Activated CD4-positive, alpha-beta T cell treated with anti-CD3 and anti-CD28 coated beads, Interleukin-2, amount 10 ng/mL, durations not matched to agents 24 days and 14 days (primary cell): ENCODE data around the gene IQGAP2. TPM values are rescaled to one million over a fixed set of nuclear protein-coding genes. Genes with fewer than 3 reads are reported as not detected.
"Not testable (repeated sequence)": the region's sequence is repeated elsewhere in the genome, so short reads cannot be mapped to it uniquely, and the experiment has no call there.

Source experiments
- DNase-seq: peaks from one replicate; pipeline ENCODE4 v3.0.0; 2022
- H3K27ac Mint-ChIP-seq: one replicate; pipeline ENCODE4 v1.8.0; 2022; ENCODE audit warnings: mild to moderate bottlenecking, mixed read lengths
- H3K27me3 Mint-ChIP-seq: one replicate; pipeline ENCODE4 v1.8.0; 2022; ENCODE audit warnings: mixed read lengths
- H3K36me3 Mint-ChIP-seq: one replicate; pipeline ENCODE4 v1.8.0; 2022; ENCODE audit warnings: low read depth, mild to moderate bottlenecking, mixed read lengths
- H3K4me1 Mint-ChIP-seq: one replicate; pipeline ENCODE4 v1.8.0; 2021; ENCODE audit warnings: mixed read lengths
- H3K4me3 Mint-ChIP-seq: one replicate; pipeline ENCODE4 v1.8.0; 2022; ENCODE audit warnings: mild to moderate bottlenecking, moderate library complexity, mixed read lengths
- H3K9me3 Mint-ChIP-seq: one replicate; pipeline ENCODE4 v1.8.0; 2021; ENCODE audit warnings: mixed read lengths
- intact Hi-C: fragments of 100-400 bp; cut with micrococcal nuclease; formaldehyde crosslinking; loops from one replicate; pipeline ENCODE4 v1.15.1; 2023
- total RNA-seq: library from RNA; stranded (reverse); gene quantifications from 2 replicates; pipeline ENCODE4 v1.2.3, GENCODE V29; 2022

Gene IQGAP2
- total RNA-seq, 1 donor from 2014 or later = 37.3 TPM

DNA sequence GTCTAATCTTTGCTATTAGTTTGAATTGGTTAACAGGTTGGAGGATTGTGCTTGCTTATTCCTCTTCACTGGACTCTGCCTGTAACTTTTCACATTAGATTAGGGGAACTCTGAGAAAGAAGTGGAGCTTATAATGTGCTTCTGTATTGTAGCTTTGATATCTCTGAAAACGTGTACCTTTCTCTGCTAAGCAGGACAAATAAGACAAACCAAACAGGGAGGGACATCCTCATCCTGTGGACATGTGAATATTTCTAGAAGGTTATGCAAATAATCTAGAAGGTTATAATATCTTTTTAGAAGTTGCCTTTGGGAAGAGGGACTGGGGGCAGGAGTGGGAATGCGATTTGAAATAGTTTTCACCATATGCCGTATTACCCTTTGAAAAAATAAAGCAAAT lies 11.7 kb downstream of the IQGAP2 start:
- Mint-ChIP-seq H3K4me1 (peaks cover 23% of the 10 kb centered on the region), H3K4me3 (no peak overlapping the region), H3K27ac (no peak overlapping the region), H3K27me3 (no peaks in the 10 kb centered on the region), H3K36me3 (peaks cover 37% of the 10 kb centered on the region), H3K9me3 (no peaks in the 10 kb centered on the region)
- DNase-seq = no peak
- intact Hi-C loops = no loop called here

DNA sequence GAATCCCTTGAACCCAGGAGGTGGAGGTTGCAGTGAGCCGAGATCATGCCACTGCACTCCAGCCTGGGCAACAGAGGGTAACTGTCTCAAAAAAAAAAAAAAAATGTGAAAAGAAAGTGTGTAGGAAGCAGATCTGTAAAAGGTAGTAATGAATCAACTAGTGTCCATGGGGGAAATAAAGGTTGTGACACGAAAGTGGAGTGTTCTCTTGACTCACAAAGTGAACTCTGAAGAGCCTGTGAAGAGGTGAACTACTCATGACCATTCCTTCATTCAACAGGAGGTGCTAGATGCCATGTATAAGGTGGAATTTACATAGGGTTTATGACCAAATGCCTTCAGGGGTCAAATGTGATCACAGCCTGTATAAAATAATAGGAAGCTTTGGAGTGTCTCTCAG lies 12.8 kb downstream of the IQGAP2 start:
- peaks cover 39% of the 10 kb centered on the region for H3K36me3 Mint-ChIP-seq
- H3K9me3 Mint-ChIP-seq = no peaks in the 10 kb centered on the region
- H3K4me3 Mint-ChIP-seq = no peak overlapping the region
- H3K27ac Mint-ChIP-seq = no peak overlapping the region
- DNase-seq = no peak
- intact Hi-C loops = no loop called here
- H3K27me3 Mint-ChIP-seq = no peaks in the 10 kb centered on the region
- peaks cover 23% of the 10 kb centered on the region for H3K4me1 Mint-ChIP-seq

DNA sequence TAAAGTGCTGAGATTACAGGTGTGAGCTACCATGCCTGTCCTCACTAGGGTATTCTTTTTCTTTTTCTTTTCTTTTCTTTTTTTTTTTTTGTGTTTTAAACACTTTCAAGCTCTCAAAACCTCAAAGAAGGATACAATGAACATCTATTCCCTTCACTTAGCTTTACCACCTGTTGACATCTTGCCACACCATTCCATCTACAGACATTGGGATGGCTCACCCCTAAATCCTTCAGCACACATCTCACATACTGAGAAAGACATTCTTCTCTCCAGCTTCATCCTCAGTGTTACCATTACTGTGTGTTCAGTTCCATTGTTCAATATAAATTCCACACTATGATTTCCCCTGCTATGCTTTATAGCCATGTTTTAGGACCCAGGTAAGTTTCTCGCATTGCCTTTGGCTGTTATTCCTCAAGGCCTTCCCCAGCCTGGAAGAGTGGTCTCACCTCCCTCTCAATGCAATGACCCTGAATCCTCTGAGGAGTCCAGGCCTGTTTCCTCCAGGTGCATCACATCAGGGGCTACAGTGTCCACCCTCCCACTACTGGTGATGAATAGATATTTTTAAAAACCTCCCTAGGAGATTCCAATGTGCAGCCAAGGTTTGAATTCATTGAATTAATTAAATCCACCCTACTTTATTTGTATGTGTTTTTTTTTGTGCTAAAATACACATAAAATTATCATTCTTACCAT lies 16.7 kb downstream of the IQGAP2 start:
- H3K27ac Mint-ChIP-seq = no peak overlapping the region

DNA sequence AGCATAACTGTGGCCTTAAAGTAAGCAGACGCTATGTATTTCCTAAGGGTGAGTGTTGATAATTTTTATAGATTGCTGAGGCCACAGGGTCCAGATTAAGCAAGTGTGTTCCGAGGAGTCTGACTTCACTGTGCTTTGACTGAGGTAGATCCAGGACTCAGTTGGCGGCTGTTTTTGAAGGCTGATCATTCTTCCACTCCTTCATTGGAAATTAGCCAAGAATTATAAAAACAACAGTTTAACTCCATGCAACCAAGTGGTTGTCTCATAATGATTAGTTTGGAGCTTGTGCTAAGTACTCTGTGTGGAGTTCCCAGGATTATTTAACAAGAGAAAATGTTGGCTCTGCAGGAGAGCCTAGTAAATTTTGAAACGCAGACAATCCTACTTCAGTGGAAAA lies 19.1 kb downstream of the IQGAP2 start:
- peaks cover 19% of the 10 kb centered on the region for H3K36me3 Mint-ChIP-seq
- no peak overlapping the region for H3K27ac Mint-ChIP-seq
- H3K9me3 Mint-ChIP-seq = no peaks in the 10 kb centered on the region
- DNase-seq = no peak
- H3K27me3 Mint-ChIP-seq = no peaks in the 10 kb centered on the region
- H3K4me3 Mint-ChIP-seq = no peak overlapping the region
- H3K4me1 Mint-ChIP-seq = peaks cover 14% of the 10 kb centered on the region
- intact Hi-C loops = no loop called here

More for the DNA sequence above, 16.7 kb downstream of the IQGAP2 start:
- Mint-ChIP-seq H3K27me3 (no peaks in the 10 kb centered on the region), H3K9me3 (no peaks in the 10 kb centered on the region), H3K36me3 (peaks cover 25% of the 10 kb centered on the region), H3K4me1 (peaks cover 21% of the 10 kb centered on the region), H3K4me3 (no peak overlapping the region)
- DNase-seq = no peak
- intact Hi-C loops = no loop called here

DNA sequence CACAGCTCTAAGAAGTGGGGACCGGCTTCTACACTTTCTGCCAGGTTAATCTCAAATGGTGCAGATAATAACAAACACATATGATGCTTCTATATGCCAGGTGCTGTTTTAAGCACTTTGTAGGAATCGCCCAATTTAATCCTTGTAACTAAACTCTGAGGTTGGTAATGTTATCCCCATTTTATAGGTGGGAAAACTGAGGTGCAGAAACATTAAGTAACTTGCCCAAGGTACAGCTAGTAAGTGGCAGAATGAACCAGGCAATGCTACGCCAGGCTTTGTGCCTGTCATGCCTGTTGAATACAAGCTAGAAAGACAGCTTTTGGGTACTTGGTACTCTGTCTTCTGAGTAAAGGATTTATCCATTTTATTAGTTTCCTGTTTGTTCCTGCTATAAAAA lies 19.7 kb downstream of the IQGAP2 start:
- H3K27ac Mint-ChIP-seq = no peak overlapping the region
- H3K27me3 Mint-ChIP-seq = no peaks in the 10 kb centered on the region
- DNase-seq = no peak
- peaks cover 22% of the 10 kb centered on the region for H3K36me3 Mint-ChIP-seq
- H3K4me1 Mint-ChIP-seq = peaks cover 14% of the 10 kb centered on the region
- no peak overlapping the region for H3K4me3 Mint-ChIP-seq
- intact Hi-C loops = no loop called here
- no peaks in the 10 kb centered on the region for H3K9me3 Mint-ChIP-seq

DNA sequence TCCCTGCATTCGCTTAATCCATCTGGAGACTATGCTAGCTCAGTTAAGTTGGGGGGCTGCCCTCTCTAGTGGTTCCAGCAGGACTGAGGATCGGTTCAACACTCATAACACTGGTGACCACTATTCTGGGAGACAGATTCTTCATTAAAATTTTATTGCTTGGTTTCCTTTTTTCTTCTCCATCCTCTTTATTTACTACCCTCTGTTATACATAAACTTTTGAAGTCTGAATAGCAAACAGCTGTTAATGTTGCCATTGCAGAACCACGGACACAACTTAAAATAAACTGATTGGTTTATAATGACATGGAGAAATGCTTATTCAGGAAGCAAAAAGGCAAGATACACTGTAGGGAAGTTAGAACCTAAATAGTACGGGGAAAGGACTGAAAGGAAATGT lies 22.1 kb downstream of the IQGAP2 start:
- peaks cover 13% of the 10 kb centered on the region for H3K4me1 Mint-ChIP-seq
- peaks cover 19% of the 10 kb centered on the region for H3K36me3 Mint-ChIP-seq
- no peaks in the 10 kb centered on the region for H3K9me3 Mint-ChIP-seq
- H3K4me3 Mint-ChIP-seq = no peak overlapping the region
- intact Hi-C loops = no loop called here
- no peak for DNase-seq
- no peak overlapping the region for H3K27ac Mint-ChIP-seq
- no peaks in the 10 kb centered on the region for H3K27me3 Mint-ChIP-seq

DNA sequence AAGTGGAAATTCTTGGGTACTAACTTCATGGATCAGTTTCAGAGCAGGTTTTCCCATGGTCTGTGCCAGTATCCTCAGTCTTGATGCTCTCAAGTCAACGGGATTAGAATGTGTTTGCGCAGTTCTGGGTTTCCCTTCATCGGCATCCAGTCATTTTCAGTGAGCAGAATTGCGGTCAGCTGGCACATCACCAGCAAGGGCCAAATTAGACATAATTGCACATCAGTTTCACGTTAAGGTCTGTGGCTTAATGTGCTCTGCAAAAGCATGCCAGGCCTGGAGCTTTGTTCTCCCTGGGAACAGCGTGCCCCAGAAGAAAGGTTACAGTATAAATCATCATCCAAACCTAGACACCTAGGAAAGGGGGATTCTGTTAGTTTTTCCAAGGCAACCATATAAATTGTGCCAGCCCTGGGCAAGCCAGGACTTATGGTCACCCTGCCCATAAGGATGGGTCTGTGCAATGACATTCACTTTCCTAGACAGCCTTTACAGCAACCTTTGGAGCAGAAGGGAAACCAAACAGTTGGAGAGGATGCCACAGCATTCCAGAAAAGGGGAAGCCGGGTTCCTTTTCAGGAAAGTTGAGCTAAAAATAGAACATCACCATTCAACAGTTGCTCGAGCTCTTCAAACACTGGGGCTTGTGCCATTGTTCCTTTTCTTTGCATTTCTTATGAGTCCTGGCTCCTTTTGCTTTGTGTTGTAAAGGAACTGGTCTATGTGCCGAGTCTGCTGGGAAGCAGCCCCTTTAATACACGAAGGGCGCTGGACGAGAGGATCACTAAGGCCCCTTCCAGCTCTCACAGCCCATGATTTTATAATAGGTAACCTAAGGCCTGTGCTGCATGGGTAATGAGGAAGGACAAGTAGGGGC lies 23.1 kb downstream of the IQGAP2 start:
- Mint-ChIP-seq H3K27ac (no peak overlapping the region), H3K4me3 (no peak overlapping the region), H3K27me3 (no peaks in the 10 kb centered on the region), H3K9me3 (no peaks in the 10 kb centered on the region), H3K36me3 (peaks cover 16% of the 10 kb centered on the region), H3K4me1 (peaks cover 10% of the 10 kb centered on the region)
- no peak for DNase-seq
- intact Hi-C loops = no loop called here

DNA sequence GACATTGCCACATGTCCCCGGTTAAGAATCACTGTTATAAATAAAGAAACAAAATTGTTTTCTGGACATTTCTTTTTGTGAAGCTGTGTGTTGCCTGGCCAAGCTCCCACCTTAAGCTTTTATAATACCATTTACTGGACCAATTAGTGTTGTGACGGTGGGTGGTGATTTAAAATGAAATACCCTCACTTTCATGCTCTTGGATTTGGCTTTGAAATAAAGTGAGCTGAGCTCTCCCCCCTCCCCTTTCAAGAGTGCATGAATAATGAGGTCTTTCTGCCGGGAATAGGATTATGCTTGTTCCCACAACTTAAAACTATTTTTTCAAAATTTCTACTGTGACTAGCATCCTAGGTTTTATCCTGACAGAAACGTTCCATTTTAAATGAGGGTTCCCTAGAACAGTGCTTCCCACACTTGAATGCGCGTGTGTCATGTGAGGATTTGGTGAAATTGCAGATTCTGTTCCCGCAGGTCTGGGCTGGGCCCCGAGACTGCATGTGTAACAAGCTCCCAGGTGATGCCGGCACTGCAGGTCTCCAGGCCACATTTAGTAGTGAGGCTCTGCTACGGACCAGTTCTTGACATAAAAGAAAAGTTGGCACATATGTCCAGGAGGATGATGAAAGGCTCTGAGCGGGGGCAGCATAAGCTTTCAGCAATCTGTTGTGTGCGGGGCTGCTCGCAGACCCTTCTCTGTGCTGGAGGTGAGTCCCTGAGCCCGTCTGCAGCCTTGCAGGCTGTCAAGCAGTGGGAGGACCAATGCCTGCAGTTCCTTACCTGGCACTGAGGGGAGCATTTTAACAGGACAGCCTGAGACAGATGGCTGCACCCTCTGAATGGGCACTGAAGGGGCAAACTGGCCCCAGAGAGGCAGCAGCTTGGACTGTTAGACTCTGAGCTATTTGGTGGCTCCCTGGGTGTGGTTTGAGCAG lies 24.4 kb downstream of the IQGAP2 start:
- Mint-ChIP-seq H3K4me1 (peaks cover 10% of the 10 kb centered on the region), H3K36me3 (peaks cover 12% of the 10 kb centered on the region), H3K27me3 (no peaks in the 10 kb centered on the region), H3K9me3 (no peaks in the 10 kb centered on the region), H3K27ac (no peak overlapping the region), H3K4me3 (no peak overlapping the region)
- no peak for DNase-seq
- intact Hi-C loops = no loop called here

DNA sequence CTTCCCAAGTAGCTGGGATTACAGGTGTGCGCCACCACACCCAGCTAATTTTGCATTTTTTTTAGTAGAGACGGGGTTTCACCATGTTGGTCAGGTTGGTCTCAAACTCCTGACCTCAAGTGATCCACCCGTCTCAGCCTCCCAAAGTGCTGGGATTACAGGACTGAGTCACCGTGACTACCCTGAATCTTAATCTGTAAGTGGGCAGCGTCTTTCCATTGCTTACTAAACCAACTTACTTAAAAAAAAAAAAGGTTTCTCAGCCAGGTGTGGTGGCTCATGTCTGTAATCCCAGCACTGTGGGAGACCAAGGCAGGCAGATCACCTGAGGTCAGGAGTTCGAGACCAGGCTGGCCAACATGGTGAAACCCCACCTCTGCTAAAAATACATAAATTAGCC lies 25.5 kb downstream of the IQGAP2 start:
- H3K36me3 Mint-ChIP-seq, H3K27ac Mint-ChIP-seq, H3K4me3 Mint-ChIP-seq, DNase-seq, intact Hi-C loops, H3K27me3 Mint-ChIP-seq, H3K9me3 Mint-ChIP-seq: not testable (repeated sequence)
- H3K4me1 Mint-ChIP-seq = peaks cover 11% of the 10 kb centered on the region

DNA sequence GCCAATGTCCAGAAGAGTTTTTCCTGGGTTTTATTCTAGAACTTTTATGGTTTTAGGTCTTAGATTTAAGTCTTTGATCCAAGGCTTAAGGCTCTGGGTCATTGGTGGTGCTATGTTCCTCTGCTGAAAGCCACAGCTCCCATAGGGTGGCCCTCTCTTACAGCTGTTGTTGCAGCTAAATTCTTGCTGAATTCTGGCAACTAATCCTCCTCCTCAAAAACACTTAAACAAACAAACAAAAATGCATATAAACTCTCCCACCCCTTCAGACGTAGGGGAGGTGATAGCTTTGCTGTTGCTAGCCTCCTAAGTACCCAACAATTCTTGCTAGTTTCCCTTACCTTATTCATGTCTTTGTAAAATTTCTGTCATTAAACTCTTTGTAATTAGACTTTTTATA lies 30.2 kb downstream of the IQGAP2 start:
- peaks cover 13% of the 10 kb centered on the region for H3K9me3 Mint-ChIP-seq
- no peaks in the 10 kb centered on the region for H3K27me3 Mint-ChIP-seq
- no peak overlapping the region for H3K27ac Mint-ChIP-seq
- H3K36me3 Mint-ChIP-seq = peaks cover 18% of the 10 kb centered on the region
- H3K4me3 Mint-ChIP-seq = no peak overlapping the region
- H3K4me1 Mint-ChIP-seq = peaks cover 8% of the 10 kb centered on the region
- intact Hi-C loops = no loop called here
- DNase-seq = no peak

DNA sequence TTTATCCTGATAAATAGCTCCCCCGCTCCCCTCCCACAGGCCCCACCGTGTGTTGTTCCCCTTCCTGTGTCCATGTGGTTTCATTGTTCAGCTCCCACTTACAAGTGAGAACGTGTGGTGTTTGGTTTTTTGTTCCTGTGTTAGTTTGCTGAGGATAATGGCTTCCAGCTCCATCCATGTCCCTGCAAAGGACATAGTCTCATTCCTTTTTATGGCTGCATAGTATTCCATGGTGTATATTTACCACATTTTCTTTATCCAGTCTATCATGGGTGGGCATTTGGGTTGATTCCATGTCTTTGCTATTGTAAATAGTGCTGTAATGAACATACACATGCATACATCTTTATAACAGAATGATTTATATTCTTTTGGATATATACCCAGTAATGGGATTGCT lies 34.4 kb downstream of the IQGAP2 start:
- DNase-seq, H3K27ac Mint-ChIP-seq, intact Hi-C loops, H3K4me3 Mint-ChIP-seq, H3K27me3 Mint-ChIP-seq: not testable (repeated sequence)
- Mint-ChIP-seq H3K36me3 (peaks cover 39% of the 10 kb centered on the region), H3K4me1 (peaks cover 11% of the 10 kb centered on the region), H3K9me3 (peaks cover 22% of the 10 kb centered on the region)

DNA sequence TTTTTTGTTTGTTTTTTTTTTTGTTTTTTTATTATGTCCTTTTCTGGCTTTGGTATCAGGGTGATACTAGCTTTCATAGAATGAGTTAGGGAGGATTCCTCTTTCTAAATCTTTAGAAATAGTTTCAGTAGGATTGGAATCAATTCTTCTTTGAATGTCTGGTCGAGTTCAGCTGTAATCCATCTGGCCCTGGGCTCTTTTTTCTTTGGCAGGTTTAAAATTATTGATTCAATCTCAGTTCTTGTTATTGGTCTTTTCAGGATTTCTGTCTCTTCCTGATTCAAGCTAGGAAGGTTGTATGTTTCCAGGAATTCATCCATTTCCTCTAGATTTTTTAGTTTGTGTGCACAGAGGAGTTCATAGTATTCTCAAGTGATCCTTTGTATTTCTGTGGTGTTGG lies 34.9 kb downstream of the IQGAP2 start:
- intact Hi-C loops = no loop called here
- peaks cover 22% of the 10 kb centered on the region for H3K9me3 Mint-ChIP-seq
- H3K27me3 Mint-ChIP-seq = no peaks in the 10 kb centered on the region
- H3K4me1 Mint-ChIP-seq = peaks cover 10% of the 10 kb centered on the region
- H3K36me3 Mint-ChIP-seq = peaks cover 40% of the 10 kb centered on the region
- DNase-seq = no peak
- H3K4me3 Mint-ChIP-seq = no peak overlapping the region
- no peak overlapping the region for H3K27ac Mint-ChIP-seq

DNA sequence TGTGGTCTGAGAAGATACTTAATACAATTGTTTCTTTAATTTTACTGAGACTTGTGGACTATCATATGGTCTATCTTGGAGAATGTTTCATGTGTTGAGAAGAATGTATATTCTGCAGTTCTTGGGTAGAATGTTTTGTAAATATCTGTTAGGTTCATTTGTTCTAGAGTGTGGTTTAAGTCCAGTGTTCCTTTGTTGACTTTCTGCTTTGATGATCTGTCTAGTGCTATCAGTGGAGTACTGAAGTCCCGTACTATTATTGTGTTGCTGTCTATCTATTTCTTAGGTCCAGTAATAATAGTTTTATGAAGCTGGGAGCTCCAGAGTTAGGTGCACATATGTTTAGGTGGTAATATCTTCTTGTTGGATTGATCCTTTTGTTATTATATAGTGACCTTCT lies 36.1 kb downstream of the IQGAP2 start:
- H3K4me1 Mint-ChIP-seq = peaks cover 7% of the 10 kb centered on the region
- H3K27me3 Mint-ChIP-seq = no peaks in the 10 kb centered on the region
- intact Hi-C loops = no loop called here
- peaks cover 42% of the 10 kb centered on the region for H3K36me3 Mint-ChIP-seq
- DNase-seq = no peak
- peaks cover 22% of the 10 kb centered on the region for H3K9me3 Mint-ChIP-seq
- no peak overlapping the region for H3K27ac Mint-ChIP-seq
- no peak overlapping the region for H3K4me3 Mint-ChIP-seq

DNA sequence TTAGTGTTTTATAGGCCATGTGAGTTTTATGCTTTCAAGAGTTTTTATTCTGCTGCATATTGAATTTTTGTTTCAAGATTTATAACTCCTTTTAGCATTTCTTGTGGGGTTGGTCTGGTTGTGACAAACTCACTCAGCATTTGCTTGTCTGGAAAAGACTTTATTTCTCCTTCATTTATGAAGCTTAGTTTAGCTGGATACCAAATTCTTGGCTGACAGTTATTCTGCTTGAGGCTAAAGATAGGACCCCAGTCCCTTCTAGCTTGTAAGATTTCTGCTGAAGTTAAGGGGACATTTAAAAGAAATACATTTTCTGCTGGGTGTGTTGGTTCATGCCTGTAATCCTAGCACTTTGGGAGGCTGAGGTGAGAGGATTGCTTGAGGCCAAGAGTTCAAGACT lies 36.8 kb downstream of the IQGAP2 start:
- intact Hi-C loops = no loop called here
- DNase-seq = no peak

More for the DNA sequence above, 36.8 kb downstream of the IQGAP2 start:
- Mint-ChIP-seq H3K36me3 (peaks cover 43% of the 10 kb centered on the region), H3K9me3 (peaks cover 22% of the 10 kb centered on the region), H3K4me1 (peaks cover 7% of the 10 kb centered on the region), H3K27ac (no peak overlapping the region), H3K4me3 (no peak overlapping the region), H3K27me3 (no peaks in the 10 kb centered on the region)
